Measurements from ENCODE around the gene RNF113A.

Gene RNF113A

DNA sequence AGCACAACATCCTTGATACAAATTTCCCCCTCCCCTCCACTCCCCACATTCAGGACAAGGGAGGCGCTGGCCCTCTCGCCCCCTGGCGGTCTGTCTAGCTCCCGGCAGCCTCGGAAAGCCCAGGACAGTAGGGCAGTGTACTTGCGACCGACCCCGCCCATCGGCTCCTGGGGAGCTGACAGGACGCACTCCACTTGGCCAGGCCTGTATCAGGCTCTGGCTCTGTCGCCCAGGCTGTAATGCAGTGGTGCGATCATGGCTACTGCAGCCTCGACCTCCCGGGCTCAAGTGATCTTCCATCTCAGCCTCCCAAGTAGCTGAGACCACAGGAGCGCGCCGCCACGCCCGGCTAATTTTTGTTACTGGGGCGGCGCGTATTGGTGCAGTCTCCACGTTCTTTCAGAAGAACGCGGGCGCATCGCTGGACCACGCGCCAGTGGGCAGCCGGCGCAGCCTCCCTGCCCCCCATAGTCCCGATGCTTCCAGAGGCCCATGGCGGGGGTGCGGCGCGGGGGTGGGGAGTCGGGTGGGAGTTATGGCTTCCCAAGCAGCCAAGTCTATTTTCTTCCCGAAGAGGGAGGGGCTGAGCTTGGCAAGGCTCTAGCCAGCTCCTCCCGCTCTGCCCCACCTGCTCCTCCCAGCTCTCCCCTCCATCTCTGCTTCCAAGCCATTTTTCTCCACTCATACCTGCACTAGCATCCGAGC is 16.3 kb upstream of the RNF113A start:
- TF ChIP-seq CTCF (IDR thresholded peaks at IDR 0.05): peak; percentile 39

DNA sequence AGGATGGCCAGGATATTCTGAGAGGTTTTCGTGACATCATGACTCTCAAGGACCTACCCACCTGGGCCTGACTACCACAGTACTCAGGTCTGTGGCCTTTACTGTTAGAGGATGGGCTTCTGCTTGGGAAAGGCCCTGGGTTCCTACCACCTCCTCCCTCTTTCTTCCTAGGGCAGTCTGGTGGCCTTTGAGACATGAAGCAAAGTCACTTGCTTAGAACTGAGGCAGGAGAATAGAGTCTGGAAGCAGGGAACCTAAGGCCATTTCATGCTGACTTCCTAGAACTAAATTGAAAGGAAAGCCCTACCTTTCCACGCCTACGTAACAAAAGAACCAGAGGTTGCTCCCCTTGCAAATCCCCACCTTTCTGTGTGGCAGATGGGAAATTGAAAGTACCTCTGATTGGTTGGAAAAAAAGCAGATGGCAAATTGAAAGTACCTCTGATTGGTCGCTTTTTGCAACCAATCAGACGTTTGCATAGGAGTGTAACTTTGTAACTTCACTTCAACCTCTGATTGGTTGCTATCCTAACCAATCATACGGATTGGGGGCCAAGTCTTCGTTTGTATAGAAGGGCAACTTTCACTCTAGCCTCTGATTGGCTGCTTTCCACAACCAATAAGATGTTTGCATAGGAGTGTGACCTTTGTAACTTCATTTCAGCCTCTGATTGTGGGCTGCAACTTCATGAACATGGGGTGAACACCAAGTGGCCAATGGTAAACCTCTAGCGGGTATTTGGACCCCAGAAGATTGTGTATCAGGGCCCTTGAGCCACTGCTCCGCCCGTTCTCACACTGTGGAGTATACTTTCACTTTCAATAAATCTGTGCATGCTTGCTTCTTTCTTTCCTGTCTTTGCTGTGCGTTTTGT is 14.3 kb upstream of the RNF113A start:
- TF ChIP-seq CTCF (IDR thresholded peaks at IDR 0.05): no peak

DNA sequence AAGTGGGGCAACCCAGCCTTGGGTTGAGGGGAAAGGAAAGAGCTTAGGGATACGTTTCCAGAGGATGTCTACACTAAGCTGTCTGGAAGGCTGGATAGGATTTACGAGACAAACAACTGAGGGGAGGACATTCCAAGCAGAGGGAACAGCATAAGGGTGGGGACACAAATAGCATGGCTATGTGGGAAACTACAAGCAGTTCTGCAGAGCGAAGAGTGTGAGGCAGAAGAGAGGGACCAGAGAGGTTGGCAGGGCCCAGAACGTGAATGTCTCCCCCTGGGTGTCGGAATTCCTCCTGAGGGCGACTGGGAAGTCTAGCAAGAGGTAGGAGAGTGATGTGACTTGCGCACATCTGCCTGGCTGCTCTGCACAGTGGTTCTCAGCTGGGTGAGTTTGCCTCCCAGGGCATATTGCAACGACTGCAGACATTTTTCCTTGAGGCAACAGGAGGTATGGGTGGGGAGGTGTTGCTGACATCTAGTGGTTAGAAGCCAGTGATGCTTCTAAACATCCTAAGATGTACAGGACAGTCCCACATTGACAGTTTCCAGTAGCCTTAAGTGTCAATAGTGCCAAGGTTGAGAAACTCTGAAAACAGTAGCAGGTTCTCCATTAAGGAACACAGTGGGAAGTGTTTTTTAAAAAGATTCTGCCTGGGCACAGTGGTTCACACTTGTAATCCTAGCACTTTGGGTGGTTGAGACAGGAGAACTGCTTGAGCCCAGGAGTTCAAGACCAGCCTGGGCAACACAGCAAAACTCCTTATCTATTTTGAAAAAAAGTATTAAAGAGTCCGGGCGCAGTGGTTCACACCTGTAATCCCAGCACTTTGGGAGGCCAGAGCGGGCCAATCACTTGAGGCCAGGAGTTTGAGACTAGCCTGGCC is 9.3 kb upstream of the RNF113A start:
- peak; percentile 58 for TF ChIP-seq CTCF (IDR thresholded peaks at IDR 0.05)

DNA sequence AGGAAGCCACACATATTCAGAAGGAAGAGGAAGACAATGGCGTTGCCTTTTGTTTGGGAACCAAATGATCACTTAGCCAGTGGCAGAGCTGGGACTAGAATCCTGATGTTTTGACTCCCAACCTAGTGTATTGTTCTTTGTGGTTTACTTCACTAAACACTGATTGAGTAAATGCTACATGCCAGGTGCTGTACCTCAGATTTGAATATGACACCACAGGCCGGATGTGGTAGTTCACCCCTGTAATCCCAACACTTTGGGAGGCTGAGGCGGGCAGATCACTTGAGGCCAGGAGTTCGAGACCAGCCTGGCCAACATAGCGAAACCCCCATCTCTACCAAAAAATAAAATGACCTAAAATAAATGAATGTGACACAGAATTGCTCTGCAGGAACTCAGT is 8.5 kb upstream of the RNF113A start:
- no peak for TF ChIP-seq CTCF (IDR thresholded peaks at IDR 0.05)

GRCh38 chrX:119878740-119879139 is 7.2 kb upstream of the RNF113A start:
- TF ChIP-seq CTCF (IDR thresholded peaks at IDR 0.05): no peak

- no peak for TF ChIP-seq CTCF (IDR thresholded peaks at IDR 0.05)
Observed at GRCh38 chrX:119871245-119871598, 311 bp downstream of the RNF113A start.

DNA sequence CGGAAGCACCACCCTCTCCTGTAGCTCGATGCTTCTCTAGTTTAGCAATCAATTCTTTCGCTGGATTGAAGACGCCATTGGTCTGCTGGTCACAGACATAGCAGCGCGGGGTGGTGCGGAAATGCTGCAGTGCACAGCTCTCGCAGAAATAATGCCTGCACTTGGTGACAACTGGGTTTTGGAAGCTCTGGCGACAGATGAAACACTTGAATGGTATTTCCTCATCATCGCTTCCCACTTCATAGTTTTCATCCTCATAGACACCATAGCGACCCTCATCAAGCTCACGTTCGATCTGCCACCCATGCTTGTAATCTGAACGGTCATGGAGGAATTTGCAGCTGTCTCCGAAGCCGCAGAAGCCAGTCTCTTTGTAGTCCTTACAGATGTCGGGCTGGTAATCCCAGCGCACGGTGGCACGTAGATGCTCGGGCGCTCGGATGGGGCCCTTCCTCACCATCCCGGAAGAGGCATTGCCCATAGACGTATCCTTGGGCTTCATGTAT is 854 bp downstream of the RNF113A start:
- TF ChIP-seq CTCF (IDR thresholded peaks at IDR 0.05): no peak
